T-cell (primary cell): ENCODE data around the gene CIDEC. TPM values are rescaled to one million over a fixed set of nuclear protein-coding genes. Genes with fewer than 3 reads are reported as not detected.
"Not testable (repeated sequence)": the region's sequence is repeated elsewhere in the genome, so short reads cannot be mapped to it uniquely, and the experiment has no call there.

ENCODE experiments used
- ATAC-seq, 4 experiments: fragments of 200-7000 bp in 3 of 4; fragments of 150-1000 bp in 1 of 4; cut with Tn5 transposase; replicated peaks in 1 of 4; 1 replicate in 3 of 4; 2 replicates in 1 of 4; pipeline ENCODE4 v1.10.0; 2021; ENCODE audit warnings: moderate library complexity in 3 of 4, mild to moderate bottlenecking in 2 of 4, moderate number of reproducible peaks in 1 of 4
- CTCF ChIA-PET, 2 donors: fragments of 300-600 bp; sonication (Branson Sonifier 250); formaldehyde crosslinking; loops; one replicate each; lab custom pipeline; 2022; ENCODE audit warnings: antibody characterized with exemption in 2 of 2; lab: Charles Lee
- POLR2A ChIA-PET, 2 donors: fragments of 300-600 bp; sonication (Branson Sonifier 250); formaldehyde crosslinking; loops; one replicate each; lab custom pipeline; 2022; ENCODE audit warnings: antibody characterized with exemption in 2 of 2; lab: Charles Lee
- DNase-seq, 35 experiments: peaks; one replicate each; pipeline versions ENCODE4 v3.0.0 to v3.0.0-alpha.2; 2013 to 2023
- H3K27ac ChIP-seq: one replicate; pipeline ENCODE4 v1.5.1; 2013; ENCODE audit warnings: low read length
- H3K27me3 ChIP-seq, 2 experiments: replicated peaks in 1 of 2; 1 replicate in 1 of 2; 2 replicates in 1 of 2; pipeline versions ENCODE4 v1.6.1 to v1.7.0; 2013; ENCODE audit warnings: low read length in 1 of 2, mixed read lengths in 1 of 2; ENCODE audit not compliant: control insufficient read depth in 2 of 2, insufficient read depth in 2 of 2; ENCODE audit errors: extremely low read depth in 1 of 2
- H3K36me3 ChIP-seq, 2 donors: 1 replicate in 1 of 2; 2 replicates in 1 of 2; pipeline versions ENCODE4 v1.6.1 to v1.7.0; 2013; ENCODE audit warnings: low read length in 1 of 2; ENCODE audit not compliant: control insufficient read depth in 2 of 2, insufficient read depth in 1 of 2; ENCODE audit errors: extremely low read depth in 1 of 2
- H3K4me1 ChIP-seq, 2 experiments: 1 replicate in 1 of 2; 2 replicates in 1 of 2; pipeline versions ENCODE4 v1.6.1 to v1.7.0; 2013; ENCODE audit warnings: low read length in 2 of 2, mixed read lengths in 1 of 2; ENCODE audit not compliant: insufficient read depth in 2 of 2, control insufficient read depth in 1 of 2; ENCODE audit errors: extremely low read depth in 1 of 2
- H3K4me3 ChIP-seq, 2 donors: 1 replicate in 1 of 2; 2 replicates in 1 of 2; pipeline versions ENCODE4 v1.5.1 to v1.7.0; 2013; ENCODE audit warnings: mild to moderate bottlenecking in 2 of 2, low read length in 1 of 2, moderate library complexity in 1 of 2; ENCODE audit not compliant: control insufficient read depth in 1 of 2; ENCODE audit errors: extremely low read depth in 1 of 2
- H3K9me3 ChIP-seq: 2 replicates; pipeline ENCODE4 v1.7.0; 2013
- H3K27ac Mint-ChIP-seq, 2 donors: one replicate each; pipeline ENCODE4 v1.8.0; 2020 to 2021; ENCODE audit warnings: mild to moderate bottlenecking in 2 of 2, mixed read lengths in 2 of 2
- H3K27me3 Mint-ChIP-seq, 2 donors: one replicate each; pipeline ENCODE4 v1.8.0; 2021 to 2022; ENCODE audit warnings: mixed read lengths in 2 of 2
- H3K36me3 Mint-ChIP-seq: one replicate; pipeline ENCODE4 v1.8.0; 2021; ENCODE audit warnings: mixed read lengths
- H3K4me1 Mint-ChIP-seq, 3 donors: one replicate each; pipeline ENCODE4 v1.8.0; 2020 to 2022; ENCODE audit warnings: mixed read lengths in 3 of 3, mild to moderate bottlenecking in 1 of 3
- H3K4me3 Mint-ChIP-seq, 3 donors: one replicate each; pipeline ENCODE4 v1.8.0; 2020 to 2022; ENCODE audit warnings: mild to moderate bottlenecking in 3 of 3, mixed read lengths in 3 of 3, moderate library complexity in 3 of 3
- H3K9me3 Mint-ChIP-seq, 3 donors: one replicate each; pipeline ENCODE4 v1.8.0; 2020 to 2022; ENCODE audit warnings: mixed read lengths in 3 of 3
- WGBS: methylation state at CpG from one replicate; pipeline ENCODE4 v1.1.5; 2013; ENCODE audit warnings: missing lambda C conversion rate; ENCODE audit not compliant: insufficient coverage; 5-methylcytosine and 5-hydroxymethylcytosine counted together
- total RNA-seq, 35 experiments: library from RNA in 6 of 35; stranded (reverse) in 6 of 35; fragments of 120-200 nt in 1 of 35; gene quantifications; one replicate each; pipeline versions ENCODE4 v1.2.1 to v1.2.4 and lab custom pipeline; 2013 to 2026

The CIDEC gene
- total RNA-seq, 5 donors from 2014 or later (not counting 1 experiment from before 2014, with no cell fraction given) = 0.66 TPM; not detected in 4

DNA sequence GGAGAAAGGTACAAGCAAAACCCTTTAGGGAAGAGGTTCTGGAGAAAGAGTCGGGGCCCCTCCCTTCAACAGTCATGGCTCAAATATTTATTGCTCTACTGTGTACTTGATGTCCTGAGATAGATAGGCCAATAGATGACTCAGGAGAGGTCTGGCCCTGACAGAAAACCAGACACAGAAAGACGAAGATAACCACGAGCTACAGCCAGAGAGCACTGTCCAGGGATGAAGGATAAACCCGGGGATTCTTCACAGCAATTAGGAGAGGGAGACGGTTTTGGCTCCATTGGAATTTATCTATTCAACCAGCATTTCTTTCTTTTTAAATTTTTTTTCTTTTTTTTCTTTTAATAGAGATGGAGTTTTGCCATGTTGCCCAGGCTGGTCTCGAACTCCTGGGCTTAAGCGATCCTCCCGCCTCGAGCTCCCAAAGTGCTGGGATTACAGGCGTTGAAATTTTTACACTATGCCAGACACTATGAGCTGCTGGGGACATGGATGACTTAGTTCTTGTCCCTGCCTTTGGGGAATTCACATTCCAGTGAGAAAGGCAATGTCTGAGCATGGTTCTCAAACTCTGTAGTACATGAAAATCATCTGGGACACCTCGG is 4.6 kb upstream of the CIDEC start:
- H3K36me3 ChIP-seq = no peaks in the 10 kb centered on the region
- POLR2A ChIA-PET = no interaction called here
- H3K27me3 ChIP-seq = peaks cover 0 to 3% of the 10 kb centered on the region in 2 experiments
- H3K4me1 ChIP-seq = no peaks in the 10 kb centered on the region
- no peak overlapping the region for H3K27ac Mint-ChIP-seq
- DNase-seq (no peak), ATAC-seq (no peak)
- no peak overlapping the region for H3K4me3 Mint-ChIP-seq
- H3K36me3 Mint-ChIP-seq = no peaks in the 10 kb centered on the region
- CTCF ChIA-PET = no interaction called here
- peaks cover 0 to 3% (median 0%) of the 10 kb centered on the region in 3 donors for H3K4me1 Mint-ChIP-seq
- no peaks in the 10 kb centered on the region for H3K9me3 ChIP-seq
- H3K27ac ChIP-seq = no peak overlapping the region
- H3K9me3 Mint-ChIP-seq = no peaks in the 10 kb centered on the region
- H3K27me3 Mint-ChIP-seq = no peaks in the 10 kb centered on the region
- H3K4me3 ChIP-seq = no peak overlapping the region
- WGBS = 97% methylated on average over 6 of the region's 11 CpGs

DNA sequence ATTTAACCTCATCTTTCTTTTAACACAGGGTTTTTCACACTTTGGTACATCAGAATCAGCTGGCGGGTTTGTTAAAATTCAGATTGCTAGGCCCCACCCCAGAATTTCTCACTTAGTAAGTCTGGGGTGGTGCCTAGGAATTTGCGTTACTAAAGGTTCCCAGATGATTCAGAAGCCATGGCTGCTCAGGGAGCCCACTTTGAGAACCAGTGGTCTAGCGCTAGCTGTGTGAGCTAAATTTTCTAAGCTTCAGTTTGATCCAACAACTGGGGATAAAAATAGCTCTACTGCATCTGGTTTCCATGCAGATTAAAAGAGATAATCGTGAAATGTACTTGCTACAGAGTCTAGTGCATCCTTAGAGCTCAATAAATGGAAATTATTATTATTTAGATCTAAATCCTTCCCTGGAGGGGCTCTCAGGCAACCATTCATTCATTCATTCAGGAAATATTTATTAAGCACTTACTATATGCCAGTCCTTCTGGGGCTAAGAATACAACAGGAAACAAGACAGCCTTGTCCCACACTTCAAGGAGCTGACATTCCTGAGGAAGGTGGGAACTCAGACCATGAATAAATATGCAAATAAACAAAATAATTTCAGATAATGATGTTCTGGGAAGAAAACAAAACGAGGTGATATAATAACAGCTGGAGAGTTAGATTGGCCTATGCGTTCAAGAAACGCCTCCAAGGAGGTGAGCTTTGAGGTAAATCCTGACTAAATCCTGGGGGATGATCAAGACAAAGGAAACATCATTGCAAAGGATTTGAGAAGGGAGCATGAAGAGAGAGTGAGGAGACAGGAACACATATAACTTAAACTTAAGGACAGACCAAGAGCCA is 3.9 kb upstream of the CIDEC start:
- ATAC-seq (no peak), DNase-seq (no peak)
- Mint-ChIP-seq H3K4me1 (no peaks in the 10 kb centered on the region), H3K9me3 (no peaks in the 10 kb centered on the region), H3K27ac (no peak overlapping the region), H3K4me3 (no peak overlapping the region), H3K36me3 (no peaks in the 10 kb centered on the region), H3K27me3 (no peaks in the 10 kb centered on the region)
- ChIA-PET POLR2A (interaction anchor here in 1 of 2 donors (0.6 kb wide), 2 partner anchors 12 to 26 kb away, joined by 4 read pairs; no protein-coding TSS in a partner anchor), CTCF (no interaction called here)
- Histone ChIP-seq H3K36me3 (no peaks in the 10 kb centered on the region), H3K27ac (no peak overlapping the region), H3K27me3 (peaks cover 0 to 4% of the 10 kb centered on the region in 2 experiments), H3K4me1 (no peaks in the 10 kb centered on the region), H3K4me3 (no peak overlapping the region), H3K9me3 (no peaks in the 10 kb centered on the region)
- 72% methylated on average over 4 of the region's 7 CpGs for WGBS

DNA sequence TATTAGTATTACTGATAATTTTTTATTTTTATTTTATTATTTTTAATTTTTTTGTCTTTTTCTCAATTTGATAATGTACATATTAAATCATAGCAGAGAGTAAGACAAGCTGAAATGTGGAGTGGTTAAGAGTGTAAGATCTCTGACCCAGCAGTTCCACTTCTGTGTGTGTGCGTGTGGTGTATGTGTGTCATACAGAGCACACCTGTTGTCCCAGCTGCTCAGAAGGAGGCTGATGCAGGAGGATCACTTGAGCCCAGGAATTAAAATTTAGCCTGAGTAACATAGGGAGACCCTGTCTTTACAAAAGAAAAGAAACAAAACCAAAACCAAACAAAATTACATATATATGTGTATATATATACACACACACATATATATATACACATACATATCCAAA is 1.4 kb upstream of the CIDEC start:
- DNase-seq (no peak), ATAC-seq (no peak)
- Mint-ChIP-seq H3K27ac (no peak overlapping the region), H3K4me3 (no peak overlapping the region), H3K36me3 (no peaks in the 10 kb centered on the region), H3K9me3 (no peaks in the 10 kb centered on the region), H3K4me1 (no peaks in the 10 kb centered on the region), H3K27me3 (no peaks in the 10 kb centered on the region)
- H3K27me3 ChIP-seq = peaks cover 0 to 12% of the 10 kb centered on the region in 2 experiments
- H3K27ac ChIP-seq = no peak overlapping the region
- no peaks in the 10 kb centered on the region for H3K9me3 ChIP-seq
- 100% methylated on average over 1 of the region's 1 CpG for WGBS
- ChIA-PET CTCF (no interaction called here), POLR2A (no interaction called here)
- no peaks in the 10 kb centered on the region for H3K4me1 ChIP-seq
- no peak overlapping the region for H3K4me3 ChIP-seq
- no peaks in the 10 kb centered on the region for H3K36me3 ChIP-seq

DNA sequence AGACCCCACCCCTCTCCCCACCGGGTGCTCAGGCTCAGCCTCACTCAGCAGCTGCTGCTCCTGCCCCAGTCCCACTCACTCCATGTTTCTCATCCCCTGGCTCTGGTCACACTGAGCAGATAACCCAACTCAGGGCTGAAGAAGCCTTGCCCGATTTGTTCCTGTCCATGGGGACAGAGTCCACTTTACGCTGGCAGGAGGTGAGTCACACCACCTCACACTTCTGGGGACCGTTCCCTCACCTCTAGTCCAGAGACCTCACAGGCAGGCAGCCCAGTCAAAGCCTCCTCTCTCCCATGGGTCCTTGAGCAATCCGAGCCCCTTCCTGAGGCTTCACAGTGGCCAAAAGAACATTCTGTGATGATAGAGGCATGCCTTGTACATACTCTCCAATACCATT is 1.4 kb downstream of the CIDEC start:
- ATAC-seq = no peak
- no peak overlapping the region for H3K27ac Mint-ChIP-seq
- CTCF ChIA-PET = no interaction called here

DNA sequence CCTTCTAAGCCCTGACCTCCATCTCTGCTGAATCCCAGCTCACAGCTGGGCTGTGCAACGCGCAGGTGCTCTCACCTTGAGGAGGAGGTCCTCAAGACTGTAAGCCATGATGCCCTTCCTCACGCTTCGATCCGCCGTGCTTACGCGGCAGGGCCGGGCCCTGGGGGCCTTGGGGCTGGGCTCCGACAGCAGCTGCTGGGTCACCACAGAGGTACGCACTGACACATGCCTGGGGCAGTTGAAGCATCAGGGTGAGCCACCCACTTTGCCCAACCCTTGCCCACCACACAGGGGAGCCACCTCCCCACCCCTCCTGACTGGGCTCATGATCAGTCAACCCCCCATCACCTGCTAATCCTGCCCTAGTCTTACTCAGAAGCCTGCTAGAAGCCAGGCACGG is 3.1 kb downstream of the CIDEC start:
- no peak overlapping the region for H3K27ac ChIP-seq
- Mint-ChIP-seq H3K27me3 (no peaks in the 10 kb centered on the region), H3K36me3 (no peaks in the 10 kb centered on the region), H3K9me3 (no peaks in the 10 kb centered on the region), H3K4me1 (no peaks in the 10 kb centered on the region), H3K27ac (no peak overlapping the region), H3K4me3 (no peak overlapping the region)
- ATAC-seq (peak in 1 of 4 experiments; percentile 20), DNase-seq (no peak)
- no peak overlapping the region for H3K4me3 ChIP-seq
- H3K36me3 ChIP-seq = no peaks in the 10 kb centered on the region
- 97% methylated on average over 12 of the region's 12 CpGs for whole genome bisulfite sequencing
- ChIA-PET POLR2A (no interaction called here), CTCF (interaction anchor here in 1 of 2 donors (0.7 kb wide), 1 partner anchor 577 kb away, joined by 12 read pairs; no protein-coding TSS in a partner anchor)
- no peaks in the 10 kb centered on the region for H3K9me3 ChIP-seq
- H3K4me1 ChIP-seq = no peaks in the 10 kb centered on the region
- peaks cover 0 to 12% of the 10 kb centered on the region in 2 experiments for H3K27me3 ChIP-seq

More for the DNA sequence above, 1.4 kb downstream of the CIDEC start:
- Mint-ChIP-seq H3K4me3 (no peak overlapping the region), H3K9me3 (no peaks in the 10 kb centered on the region), H3K27me3 (no peaks in the 10 kb centered on the region), H3K4me1 (no peaks in the 10 kb centered on the region), H3K36me3 (no peaks in the 10 kb centered on the region)
- no peaks in the 10 kb centered on the region for H3K4me1 ChIP-seq
- POLR2A ChIA-PET = interaction anchor here in 1 of 2 donors (0.6 kb wide), 1 partner anchor 933 kb away, joined by 5 read pairs; no protein-coding TSS in a partner anchor
- no peak overlapping the region for H3K4me3 ChIP-seq
- no peaks in the 10 kb centered on the region for H3K36me3 ChIP-seq
- no peak overlapping the region for H3K27ac ChIP-seq
- peaks cover 0 to 12% of the 10 kb centered on the region in 2 experiments for H3K27me3 ChIP-seq
- H3K9me3 ChIP-seq = no peaks in the 10 kb centered on the region
- 85% methylated on average over 3 of the region's 5 CpGs for WGBS
- no peak for DNase-seq

DNA sequence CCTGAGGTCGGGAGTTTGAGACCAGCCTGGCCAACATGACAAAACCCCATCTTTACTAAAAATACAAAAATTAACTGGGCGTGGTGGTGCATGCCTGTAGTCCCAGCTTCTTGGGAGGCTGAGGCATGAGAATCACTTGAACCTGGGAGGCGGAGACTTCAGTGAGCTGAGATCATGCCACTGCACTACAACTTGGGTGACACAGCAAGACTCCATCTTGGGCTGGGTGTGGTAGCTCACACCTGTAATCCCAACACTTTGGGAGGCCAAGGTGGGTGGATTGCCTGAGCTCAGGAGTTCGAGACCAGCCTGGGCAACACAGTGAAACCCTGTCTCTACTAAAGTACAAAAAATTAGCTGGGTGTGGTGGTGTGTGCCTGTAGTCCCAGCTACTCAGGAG is 3.8 kb downstream of the CIDEC start:
- H3K27me3 Mint-ChIP-seq = not testable (repeated sequence)

More for the DNA sequence above, 3.8 kb downstream of the CIDEC start:
- H3K4me1 ChIP-seq, H3K36me3 ChIP-seq, H3K4me1 Mint-ChIP-seq, ATAC-seq, DNase-seq, CTCF ChIA-PET, H3K4me3 Mint-ChIP-seq, H3K4me3 ChIP-seq, H3K27ac ChIP-seq, POLR2A ChIA-PET, H3K9me3 Mint-ChIP-seq, H3K9me3 ChIP-seq, H3K36me3 Mint-ChIP-seq, H3K27ac Mint-ChIP-seq: not testable (repeated sequence)
- 100% methylated on average over 1 of the region's 4 CpGs for WGBS
- peaks cover 0 to 12% of the 10 kb centered on the region in 2 experiments for H3K27me3 ChIP-seq
